Psoas muscle (tissue), 8 donors: ENCODE measurements around the gene MPP3. TPM values are rescaled to one million over a fixed set of nuclear protein-coding genes. Genes with fewer than 3 reads are reported as not detected.

Experiments used
- ATAC-seq, 4 donors: fragments of 200-7000 bp; cut with Tn5 transposase; one replicate each; pipeline ENCODE4 v1.9.1; 2020; ENCODE audit warnings: moderate library complexity in 3 of 4, mild to moderate bottlenecking in 2 of 4
- DNase-seq, 2 donors: peaks; one replicate each; pipeline ENCODE4 v3.0.0-alpha.2; 2020
- H3K27ac ChIP-seq: fragments of 200-600 bp; one replicate; pipeline ENCODE4 v1.8.0; 2022
- H3K27me3 ChIP-seq, 3 donors: fragments of 200-600 bp in 1 of 3; one replicate each; pipeline versions ENCODE4 v1.6.1 to v1.8.0; 2013 to 2022; ENCODE audit warnings: low read length in 2 of 3, mild to moderate bottlenecking in 2 of 3, moderate library complexity in 1 of 3; ENCODE audit not compliant: insufficient read depth in 3 of 3
- H3K36me3 ChIP-seq, 2 donors: fragments of 200-600 bp in 1 of 2; one replicate each; pipeline versions ENCODE4 v1.6.1 to v1.8.0; 2013 to 2022; ENCODE audit warnings: low read depth in 1 of 2, mild to moderate bottlenecking in 1 of 2, moderate library complexity in 1 of 2; ENCODE audit not compliant: insufficient read depth in 1 of 2
- H3K4me1 ChIP-seq: fragments of 200-600 bp; one replicate; pipeline ENCODE4 v1.8.0; 2022
- H3K4me3 ChIP-seq: fragments of 200-600 bp; one replicate; pipeline ENCODE4 v1.8.0; 2022; ENCODE audit warnings: mild to moderate bottlenecking
- H3K9me3 ChIP-seq: fragments of 200-600 bp; one replicate; pipeline ENCODE4 v1.8.0; 2022
- CTCF ChIP-seq: fragments of 200-600 bp; IDR thresholded peaks from one replicate; pipeline ENCODE4 v1.8.0; 2022; ENCODE audit warnings: antibody characterized with exemption
- WGBS, 3 donors: extraction: QIAGEN DNeasy Blood & Tissue Kit; methylation state at CpG; one replicate each; pipeline versions ENCODE4 v1.1.6 to v1.1.7; 2013; 5-methylcytosine and 5-hydroxymethylcytosine counted together
- intact Hi-C, 2 donors: fragments of 100-400 bp; cut with DNase I; formaldehyde crosslinking; loops; one replicate each; pipeline versions ENCODE4 v1.11.0 to v1.14.2; 2022
- polyA plus RNA-seq, 3 donors: library from polyadenylated mRNA; stranded (reverse); fragments of 200-250 nt; gene quantifications; one replicate each; pipeline ENCODE4 v1.2.3, GENCODE V29; 2013
- total RNA-seq, 4 donors: library from RNA; stranded (reverse); fragmentation: NEBNext Ultra II Directional in 2 of 4; extraction: Animal tissue kit (Norgen Biotek cat#: 25700) in 2 of 4; gene quantifications; one replicate each; pipeline versions ENCODE4 v1.2.1 to v1.2.4, GENCODE V29; 2021 to 2023
- donor health status: healthy with polysubstance abuse.
- donor health status: DM: no; HTN: no; CAD: no; lungs with moderate emphysema.
- donor health status: Bipolar disorder and iron deficiency.
- donor health status: healthy.
- donor health status: DM: yes; HTN: yes; CAD: no.
- donor health status: DM: no; HTN: no; CAD: no.
- donor health status: DM: no; HTN: no; CAD: no.
- donor health status: DM: yes; HTN: yes; CAD: no.

Gene MPP3
- total and polyA plus RNA-seq, 7 donors = 1.0 to 2.0 (median 1.5) TPM

GRCh38 chr17:43772877-43773648, 59.9 kb downstream of the MPP3 start:
- H3K27ac ChIP-seq = peak overlapping the region; percentile 100
- ATAC-seq = peak; percentile 15 to 62 (median 36)
- H3K36me3 ChIP-seq = peaks cover 7 to 62% of the 10 kb centered on the region in 2 donors
- TF ChIP-seq CTCF = no peak
- H3K9me3 ChIP-seq = no peaks in the 10 kb centered on the region
- peak overlapping the region; percentile 16 for H3K4me3 ChIP-seq
- 38 to 63% (median 45%) methylated on average over 9 to 10 of the region's 10 CpGs for WGBS, 3 donors
- H3K27me3 ChIP-seq = no peaks in the 10 kb centered on the region
- intact Hi-C loops = no loop called here
- DNase-seq = peak in 1 of 2 donors; percentile 69
- peaks cover 74% of the 10 kb centered on the region for H3K4me1 ChIP-seq

DNA sequence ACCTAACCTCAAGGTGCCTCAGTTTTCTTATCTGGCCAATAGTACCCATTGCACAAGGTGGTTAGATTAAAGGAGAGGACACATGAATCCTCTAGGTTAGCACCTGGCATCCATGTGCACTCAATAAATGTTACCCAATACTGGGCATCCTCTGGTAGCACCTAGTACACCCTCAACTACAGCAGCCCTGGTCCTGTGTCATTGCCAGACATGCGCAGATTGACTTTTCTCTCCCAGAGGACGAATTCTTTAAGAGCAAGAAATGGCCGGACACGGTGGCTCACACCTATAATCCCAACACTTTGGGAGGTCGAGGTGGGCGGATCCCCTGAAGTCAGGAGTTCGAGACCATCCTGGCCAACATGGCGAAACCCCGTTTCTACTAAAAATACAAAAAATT, 61.5 kb downstream of the MPP3 start:
- no peak for ATAC-seq
- WGBS, 3 donors = 78 to 91% (median 81%) methylated on average over 9 of the region's 9 CpGs
- no peaks in the 10 kb centered on the region for H3K9me3 ChIP-seq
- peaks cover 75% of the 10 kb centered on the region for H3K4me1 ChIP-seq
- H3K27ac ChIP-seq = peak overlapping the region; percentile 55
- H3K4me3 ChIP-seq = no peak overlapping the region
- no peaks in the 10 kb centered on the region for H3K27me3 ChIP-seq
- no peak for DNase-seq
- peaks cover 11 to 76% of the 10 kb centered on the region in 2 donors for H3K36me3 ChIP-seq
- TF ChIP-seq CTCF = no peak
- intact Hi-C loops = no loop called here

DNA sequence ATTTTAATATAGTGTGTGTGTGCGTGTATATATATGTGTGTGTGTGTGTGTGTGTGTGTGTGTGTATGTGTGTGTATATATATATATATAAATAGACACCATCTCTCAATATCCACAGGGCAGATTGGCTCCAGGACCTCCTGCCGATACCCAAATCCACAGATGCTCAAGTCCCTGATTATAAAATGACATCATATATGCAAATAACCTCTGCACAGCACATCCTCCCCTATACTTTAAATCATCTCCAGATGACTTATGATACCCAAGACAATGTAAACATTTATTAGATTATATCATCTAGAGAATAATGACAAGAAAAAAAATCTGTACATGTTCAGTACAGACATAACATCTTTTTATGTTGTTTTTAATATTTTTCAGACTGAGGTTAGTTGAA, 62.0 kb downstream of the MPP3 start:
- peaks cover 11 to 80% of the 10 kb centered on the region in 2 donors for H3K36me3 ChIP-seq
- no peak overlapping the region for H3K27ac ChIP-seq
- ATAC-seq (no peak), DNase-seq (no peak)
- H3K27me3 ChIP-seq = no peaks in the 10 kb centered on the region
- intact Hi-C loops = no loop called here
- TF ChIP-seq CTCF = no peak
- H3K4me1 ChIP-seq = peaks cover 71% of the 10 kb centered on the region
- no peaks in the 10 kb centered on the region for H3K9me3 ChIP-seq
- no peak overlapping the region for H3K4me3 ChIP-seq
- WGBS, 3 donors = 64 to 86% (median 75%) methylated on average over 2 of the region's 2 CpGs

- ATAC-seq (no peak), DNase-seq (no peak)
- intact Hi-C loops = no loop called here
- H3K27me3 ChIP-seq = no peaks in the 10 kb centered on the region
- H3K27ac ChIP-seq = no peak overlapping the region
- no peak for TF ChIP-seq CTCF
- 79 to 96% (median 81%) methylated on average over 11 of the region's 11 CpGs for WGBS, 3 donors
- H3K36me3 ChIP-seq = peaks cover 11 to 91% of the 10 kb centered on the region in 2 donors
- H3K4me3 ChIP-seq = no peak overlapping the region
- peaks cover 60% of the 10 kb centered on the region for H3K4me1 ChIP-seq
- no peaks in the 10 kb centered on the region for H3K9me3 ChIP-seq
These were observed 63.1 kb downstream of the MPP3 start for GRCh38 chr17:43769859-43770258.

GRCh38 chr17:43769426-43769825, 63.5 kb downstream of the MPP3 start:
- WGBS, 3 donors = 74 to 89% (median 83%) methylated on average over 16 of the region's 16 CpGs
- no peak for ATAC-seq
- no peak for DNase-seq
- no peaks in the 10 kb centered on the region for H3K9me3 ChIP-seq
- peaks cover 56% of the 10 kb centered on the region for H3K4me1 ChIP-seq
- H3K27ac ChIP-seq = peak overlapping the region; percentile 46
- no peak for TF ChIP-seq CTCF
- intact Hi-C loops = no loop called here
- H3K27me3 ChIP-seq = no peaks in the 10 kb centered on the region
- peaks cover 11 to 91% of the 10 kb centered on the region in 2 donors for H3K36me3 ChIP-seq
- H3K4me3 ChIP-seq = no peak overlapping the region
